Hepatocyte (in vitro differentiated cells): ENCODE data around the gene TRIM29.

Source experiments
- CTCF ChIP-seq: fragments of 200-600 bp; sonication (generic); IDR thresholded peaks from 2 replicates; pipeline ENCODE4 v1.5.1; 2016; ENCODE audit warnings: antibody characterized with exemption, mild to moderate bottlenecking; ENCODE audit not compliant: poor library complexity
- EZH2 ChIP-seq: fragments of 200-600 bp; sonication (generic); IDR thresholded peaks from 2 replicates; pipeline ENCODE4 v1.6.1; 2016; ENCODE audit warnings: antibody characterized with exemption, mild to moderate bottlenecking, borderline replicate concordance

- TF ChIP-seq CTCF, result no peak
- no peak for TF ChIP-seq EZH2
Observed at GRCh38 chr11:120078397-120078796, 59.5 kb downstream of the TRIM29 start.
